Head of caudate nucleus (tissue), 42 donors: ENCODE data around the gene EYA4.
A peak's percentile ranks its signal among the peaks of the same experiment; 100 is the strongest.

ENCODE experiments used
- DNase-seq, 42 donors: peaks; one replicate each; pipeline versions ENCODE4 v3.0.0 to v3.0.0-alpha.2; 2020 to 2021; ENCODE audit warnings: mixed read lengths in 7 of 42
- intact Hi-C: fragments of 100-400 bp; cut with DNase I; formaldehyde crosslinking; loops from one replicate; pipeline ENCODE4 v1.15.0; 2022

The EYA4 gene, protein sequence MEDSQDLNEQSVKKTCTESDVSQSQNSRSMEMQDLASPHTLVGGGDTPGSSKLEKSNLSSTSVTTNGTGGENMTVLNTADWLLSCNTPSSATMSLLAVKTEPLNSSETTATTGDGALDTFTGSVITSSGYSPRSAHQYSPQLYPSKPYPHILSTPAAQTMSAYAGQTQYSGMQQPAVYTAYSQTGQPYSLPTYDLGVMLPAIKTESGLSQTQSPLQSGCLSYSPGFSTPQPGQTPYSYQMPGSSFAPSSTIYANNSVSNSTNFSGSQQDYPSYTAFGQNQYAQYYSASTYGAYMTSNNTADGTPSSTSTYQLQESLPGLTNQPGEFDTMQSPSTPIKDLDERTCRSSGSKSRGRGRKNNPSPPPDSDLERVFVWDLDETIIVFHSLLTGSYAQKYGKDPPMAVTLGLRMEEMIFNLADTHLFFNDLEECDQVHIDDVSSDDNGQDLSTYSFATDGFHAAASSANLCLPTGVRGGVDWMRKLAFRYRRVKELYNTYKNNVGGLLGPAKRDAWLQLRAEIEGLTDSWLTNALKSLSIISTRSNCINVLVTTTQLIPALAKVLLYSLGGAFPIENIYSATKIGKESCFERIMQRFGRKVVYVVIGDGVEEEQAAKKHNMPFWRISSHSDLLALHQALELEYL

GRCh38 chr6:133241086-133241900 lies at the start of gene EYA4:
EYA4 (plus strand) TSS chr6:133241357; CDS start chr6:133274781, 33,424 bp downstream.
- intact Hi-C loops, result no loop called here

DNA sequence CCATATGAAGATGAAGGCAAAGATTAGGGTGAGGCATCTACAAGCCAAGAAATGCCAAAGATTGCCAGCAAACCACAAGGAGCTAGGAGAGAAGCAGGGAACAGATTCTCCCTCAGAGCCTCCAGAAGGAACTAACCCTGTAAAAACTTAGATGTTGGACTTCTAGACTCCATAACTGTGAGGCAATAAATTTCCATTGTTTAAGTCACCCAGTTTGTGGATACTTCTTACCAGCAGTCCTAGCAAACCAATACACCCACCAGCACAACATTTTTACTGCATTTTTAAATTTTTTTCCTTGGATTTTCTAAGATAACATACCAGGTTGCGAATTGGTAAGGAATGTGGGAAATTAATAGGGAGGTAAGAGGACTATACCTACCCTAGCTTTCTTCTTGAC lies 47.8 kb upstream of the EYA4 start:
- intact Hi-C loops, result loop anchor here (5.0 kb wide), 1 partner anchor 319 kb away; no protein-coding TSS in a partner anchor
- no peak for DNase-seq

More at GRCh38 chr6:133241086-133241900, at the start of gene EYA4:
- DNase-seq, result peak in 35 of 42 donors; percentile 11 to 72 (median 46)

DNA sequence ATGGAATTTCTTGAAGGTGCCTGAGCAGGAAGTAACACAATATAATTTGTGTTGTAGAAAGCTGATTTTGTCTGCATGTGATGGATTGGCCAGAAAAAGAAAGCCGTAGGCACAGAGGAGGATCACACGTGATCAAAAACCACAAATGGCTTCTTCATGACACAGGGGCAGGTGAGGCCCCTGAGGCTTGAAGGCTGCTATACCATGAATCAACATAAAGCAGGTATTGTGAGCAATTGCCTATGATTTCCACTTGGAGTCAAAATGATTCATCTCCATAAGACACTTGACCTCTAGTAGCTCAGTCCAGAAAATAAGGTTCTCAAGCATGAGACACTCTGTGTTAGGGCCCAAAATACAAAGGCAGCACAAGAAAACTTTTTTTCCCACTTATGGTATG lies 42.4 kb upstream of the EYA4 start:
- DNase-seq, result no peak
- intact Hi-C loops, result no loop called here

DNA sequence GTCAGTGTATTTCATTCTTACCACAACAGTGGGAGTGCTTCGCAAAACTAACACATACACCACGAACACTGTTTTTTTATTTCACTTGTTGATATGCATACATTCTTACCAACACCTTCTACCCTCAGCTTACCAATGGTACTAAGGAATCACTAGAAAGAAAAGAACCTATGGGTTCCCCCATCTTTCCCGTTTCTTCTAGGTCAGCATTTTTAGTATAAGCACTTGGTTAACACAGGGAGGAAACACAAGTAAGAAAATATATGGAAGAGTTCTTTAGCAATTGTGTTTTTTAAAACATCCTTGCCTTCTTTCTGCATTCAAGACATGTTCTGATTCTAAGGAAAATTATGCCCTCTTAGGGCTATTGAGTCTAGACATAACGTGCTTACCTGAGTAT lies 39.9 kb upstream of the EYA4 start:
- intact Hi-C loops, result no loop called here
- DNase-seq, result no peak

GRCh38 chr6:133202610-133203343 lies 38.4 kb upstream of the EYA4 start:
- intact Hi-C loops, result no loop called here
- DNase-seq, result no peak

- no peak for DNase-seq
- intact Hi-C loops, result no loop called here
Measured at GRCh38 chr6:133203344-133203697, 37.8 kb upstream of the EYA4 start.

GRCh38 chr6:133205304-133205703 lies 35.9 kb upstream of the EYA4 start:
- no peak for DNase-seq
- intact Hi-C loops, result no loop called here

GRCh38 chr6:133206942-133207341 lies 34.2 kb upstream of the EYA4 start:
- DNase-seq, result no peak
- intact Hi-C loops, result no loop called here

GRCh38 chr6:133207754-133208153 lies 33.4 kb upstream of the EYA4 start:
- no peak for DNase-seq
- intact Hi-C loops, result no loop called here

DNA sequence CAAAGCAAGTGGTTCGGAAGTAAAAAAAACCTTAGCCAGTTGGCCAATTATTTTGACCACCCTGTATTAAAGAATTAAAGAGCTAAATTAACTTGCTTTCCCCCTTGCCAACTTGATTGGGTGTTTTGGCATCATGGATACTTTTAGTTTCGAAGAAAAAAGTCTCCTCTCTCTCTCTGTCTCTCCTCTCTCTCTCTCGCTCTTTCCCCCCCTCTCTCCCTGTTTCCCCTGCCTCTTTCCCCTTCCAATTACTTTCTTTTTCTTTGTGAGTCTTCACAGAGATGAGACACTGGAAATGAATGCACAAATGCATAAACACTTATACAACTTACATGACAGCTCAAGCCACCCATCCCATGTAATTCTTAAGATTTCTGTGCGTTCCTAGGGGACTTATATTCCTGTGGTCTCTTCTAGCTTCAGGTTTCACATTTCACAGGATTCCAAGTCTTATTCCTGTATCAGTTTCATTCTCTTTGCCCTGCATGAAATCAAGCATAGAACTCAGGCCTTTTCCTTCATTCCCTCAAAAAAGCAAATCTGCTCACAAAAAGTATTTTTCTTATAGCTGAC lies 32.9 kb upstream of the EYA4 start:
- intact Hi-C loops, result no loop called here
- no peak for DNase-seq

- DNase-seq, result no peak
- intact Hi-C loops, result no loop called here
Measured at GRCh38 chr6:133214267-133214666, 26.9 kb upstream of the EYA4 start.

DNA sequence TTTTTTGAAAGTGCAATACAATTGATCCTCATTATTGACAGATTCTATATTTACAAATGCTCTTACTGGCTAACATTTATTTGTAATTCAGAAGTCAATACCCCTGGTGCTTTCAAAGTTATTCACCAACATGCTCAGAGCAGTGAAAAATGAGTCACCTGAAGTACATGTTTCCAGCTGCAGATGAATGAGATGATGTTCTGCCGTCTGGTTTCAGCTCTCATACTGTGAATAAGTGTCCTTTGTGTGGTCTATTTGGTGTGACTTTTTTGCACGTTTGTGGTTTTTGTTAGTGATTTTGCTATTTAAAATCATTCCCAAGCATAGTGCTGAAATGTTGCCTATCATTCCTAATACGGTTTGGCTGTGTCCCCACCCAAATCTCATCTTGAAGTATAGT lies 22.3 kb upstream of the EYA4 start:
- intact Hi-C loops, result no loop called here

GRCh38 chr6:133223452-133224029 lies 17.6 kb upstream of the EYA4 start:
- intact Hi-C loops, result no loop called here
- DNase-seq, result no peak

More for the DNA sequence above, 22.3 kb upstream of the EYA4 start:
- DNase-seq, result no peak

- no peak for DNase-seq
- intact Hi-C loops, result no loop called here
Measured at GRCh38 chr6:133225560-133225959, 15.6 kb upstream of the EYA4 start.

- no peak for DNase-seq
- intact Hi-C loops, result no loop called here
Measured at GRCh38 chr6:133227344-133227743, 13.8 kb upstream of the EYA4 start.

GRCh38 chr6:133230052-133230451 lies 11.1 kb upstream of the EYA4 start:
- intact Hi-C loops, result no loop called here
- DNase-seq, result no peak

DNA sequence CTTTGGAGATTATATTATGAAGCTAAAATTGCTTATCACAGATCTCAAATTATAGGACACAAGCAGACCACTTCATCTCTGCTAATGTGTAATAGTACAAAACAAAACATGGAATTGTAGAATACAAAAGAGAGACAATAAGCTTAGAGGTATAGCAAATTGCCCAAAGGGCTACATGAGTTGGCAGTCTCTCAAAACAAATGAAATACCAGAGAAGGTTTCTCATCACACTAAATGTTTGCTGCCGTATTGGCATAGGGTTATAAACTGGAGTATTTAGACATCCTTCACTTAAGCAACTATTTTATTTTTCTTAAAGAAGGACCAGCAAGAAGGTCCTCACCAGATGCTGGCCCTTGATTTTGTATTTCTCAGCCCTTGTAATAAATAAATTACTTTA lies 5.9 kb upstream of the EYA4 start:
- DNase-seq, result no peak
- intact Hi-C loops, result no loop called here

- no peak for DNase-seq
- intact Hi-C loops, result no loop called here
Measured at GRCh38 chr6:133236932-133237331, 4.2 kb upstream of the EYA4 start.
